ENCODE results near the gene MCTP2. TPM values are rescaled to one million over a fixed set of nuclear protein-coding genes. Genes with fewer than 3 reads are reported as not detected.

The MCTP2 gene
- total RNA-seq, 1 experiment from 2014 or later: 1.3 TPM

DNA sequence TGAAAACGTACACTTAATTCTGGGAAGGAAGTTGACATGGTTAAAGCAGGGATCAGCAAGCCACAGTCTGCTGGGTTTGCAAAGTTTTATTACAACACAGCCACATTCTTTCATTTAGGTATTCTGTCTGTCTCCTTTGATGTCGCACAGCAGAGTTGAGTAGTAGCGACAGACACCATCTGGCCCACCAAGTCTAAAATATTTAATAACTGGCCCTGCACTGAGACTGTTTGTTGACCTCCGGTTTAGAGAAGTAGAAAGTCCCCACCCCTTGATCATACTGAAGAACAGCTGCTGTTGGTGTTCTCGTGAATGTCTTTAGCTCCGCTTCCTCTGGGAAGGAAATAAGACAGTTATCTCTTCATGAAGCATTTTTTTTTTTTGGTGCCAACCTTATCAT, 66.2 kb downstream of the MCTP2 start:
- no peak overlapping the region for H3K9ac ChIP-seq (ENCODE audit: extremely low read depth, insufficient read length, low read length)
- no peak overlapping the region for H3K18ac ChIP-seq (ENCODE audit: insufficient read length, low read depth, low read length)
- no peaks in the 10 kb centered on the region for H3K9me3 ChIP-seq (ENCODE audit: control insufficient read depth, low read depth, low read length)
- no peak overlapping the region for H2BK120ac ChIP-seq (ENCODE audit: low read depth, low read length, poor library complexity, severe bottlenecking)
- H2BK15ac ChIP-seq (ENCODE audit: low read depth, low read length): no peak overlapping the region
- no peaks in the 10 kb centered on the region for H4K20me1 ChIP-seq (ENCODE audit: control insufficient read depth, insufficient read depth, insufficient read length)
- no peak overlapping the region for H3K56ac ChIP-seq (ENCODE audit: insufficient read length, low read depth, low read length)
- H3K79me2 ChIP-seq (ENCODE audit: insufficient read depth, low read length): no peaks in the 10 kb centered on the region
- no peak overlapping the region for H4K5ac ChIP-seq (ENCODE audit: insufficient read length, low read depth, low read length)
- H4K8ac ChIP-seq (replicated peaks; ENCODE audit: insufficient read length, low read depth, low read length): no peak overlapping the region
- Mint-ChIP-seq H3K36me3 (ENCODE audit: insufficient read depth in 1 of 3, low read depth in 3 of 3) (peaks cover 0 to 8% (median under 1%) of the 10 kb centered on the region in 3 experiments; a peak in 4 of 7 replicates), H3K27ac (no peak overlapping the region; a peak in 1 of 7 replicates), H3K4me3 (no peak overlapping the region), H3K27me3 (ENCODE audit: low read depth) (no peaks in the 10 kb centered on the region), H3K4me1 (no peaks in the 10 kb centered on the region), H3K9me3 (peaks cover 0 to 7% of the 10 kb centered on the region in 2 experiments; a peak in 3 of 5 replicates)
- no CpG with 5 or more reads among the region's 6 CpGs for WGBS (ENCODE audit: extremely low coverage, insufficient read length, low lambda C conversion rate)
- no peak overlapping the region for H3T11ph ChIP-seq (ENCODE audit: low read length)
- H3K4ac ChIP-seq (ENCODE audit: low read depth, low read length): no peak overlapping the region
- H3K14ac ChIP-seq (ENCODE audit: insufficient read depth, low read length): no peak overlapping the region
- H4K91ac ChIP-seq (ENCODE audit: insufficient read length, low read depth, low read length): no peak overlapping the region
- DNase-seq: no peak
- H3K27me3 ChIP-seq (ENCODE audit: insufficient read depth, low read length): no peaks in the 10 kb centered on the region
- H2AFZ ChIP-seq (ENCODE audit: low read length): no peak overlapping the region
- H2AK5ac ChIP-seq (ENCODE audit: insufficient read length, low read length): no peak overlapping the region
- H2BK5ac ChIP-seq (ENCODE audit: insufficient read length, low read length): no peak overlapping the region
- no peaks in the 10 kb centered on the region for H3K23me2 ChIP-seq (ENCODE audit: insufficient read length, low read depth, low read length, poor library complexity, severe bottlenecking)
- H3K23ac ChIP-seq (ENCODE audit: insufficient read length, low read depth, low read length): no peak overlapping the region
- H3K79me1 ChIP-seq (ENCODE audit: insufficient read depth, low read depth, low read length, poor library complexity, severe bottlenecking): no peaks in the 10 kb centered on the region
- TF ChIP-seq, protein P1, sequence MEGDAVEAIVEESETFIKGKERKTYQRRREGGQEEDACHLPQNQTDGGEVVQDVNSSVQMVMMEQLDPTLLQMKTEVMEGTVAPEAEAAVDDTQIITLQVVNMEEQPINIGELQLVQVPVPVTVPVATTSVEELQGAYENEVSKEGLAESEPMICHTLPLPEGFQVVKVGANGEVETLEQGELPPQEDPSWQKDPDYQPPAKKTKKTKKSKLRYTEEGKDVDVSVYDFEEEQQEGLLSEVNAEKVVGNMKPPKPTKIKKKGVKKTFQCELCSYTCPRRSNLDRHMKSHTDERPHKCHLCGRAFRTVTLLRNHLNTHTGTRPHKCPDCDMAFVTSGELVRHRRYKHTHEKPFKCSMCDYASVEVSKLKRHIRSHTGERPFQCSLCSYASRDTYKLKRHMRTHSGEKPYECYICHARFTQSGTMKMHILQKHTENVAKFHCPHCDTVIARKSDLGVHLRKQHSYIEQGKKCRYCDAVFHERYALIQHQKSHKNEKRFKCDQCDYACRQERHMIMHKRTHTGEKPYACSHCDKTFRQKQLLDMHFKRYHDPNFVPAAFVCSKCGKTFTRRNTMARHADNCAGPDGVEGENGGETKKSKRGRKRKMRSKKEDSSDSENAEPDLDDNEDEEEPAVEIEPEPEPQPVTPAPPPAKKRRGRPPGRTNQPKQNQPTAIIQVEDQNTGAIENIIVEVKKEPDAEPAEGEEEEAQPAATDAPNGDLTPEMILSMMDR (conservative IDR thresholded peaks at IDR 0.05): no peak
- H2BK12ac ChIP-seq (ENCODE audit: insufficient read length, low read depth, low read length): no peak overlapping the region
- no peak overlapping the region for H3K4me2 ChIP-seq (ENCODE audit: insufficient read depth, insufficient read length, low read length)
- H3K4me1 ChIP-seq (ENCODE audit: insufficient read depth, low read length): no peaks in the 10 kb centered on the region
- H2BK20ac ChIP-seq (ENCODE audit: low read depth, low read length, poor library complexity, severe bottlenecking): no peak overlapping the region
- no peak overlapping the region for H3K27ac ChIP-seq (ENCODE audit: insufficient read length, low read depth, low read length)

Measured in H9 (cell line).